DOHH2 (cell line): ENCODE results near the gene ZNF804B.

Experiments used
- H3F3A ChIP-seq: fragments of 200-600 bp; sonication (generic), shearing (Covaris generic); 2 replicates; pipeline ENCODE4 v1.6.0; 2016; ENCODE audit warnings: antibody characterized with exemption, mild to moderate bottlenecking; ENCODE audit not compliant: control insufficient read depth, insufficient read depth
- H3K27ac ChIP-seq: fragments of 200-600 bp; sonication (generic); 2 replicates; pipeline ENCODE4 v1.5.1; 2014; ENCODE audit warnings: low read depth, mild to moderate bottlenecking, low read length, moderate library complexity
- H3K27me3 ChIP-seq: fragments of 200-600 bp; sonication (generic); 2 replicates; pipeline ENCODE4 v1.6.1; 2014; ENCODE audit warnings: mild to moderate bottlenecking, low read length, mixed read lengths; ENCODE audit not compliant: control insufficient read depth
- H3K36me3 ChIP-seq: fragments of 200-600 bp; sonication (generic); 2 replicates; pipeline ENCODE4 v1.6.1; 2014; ENCODE audit warnings: mild to moderate bottlenecking, low read length, moderate library complexity, mixed read lengths; ENCODE audit not compliant: control insufficient read depth
- H3K4me1 ChIP-seq: fragments of 200-600 bp; sonication (generic); 2 replicates; pipeline ENCODE4 v1.6.1; 2014; ENCODE audit warnings: mild to moderate bottlenecking, low read length, mixed read lengths; ENCODE audit not compliant: control insufficient read depth
- H3K4me2 ChIP-seq: fragments of 200-600 bp; sonication (generic); 2 replicates; pipeline ENCODE4 v1.6.0; 2014; ENCODE audit warnings: mild to moderate bottlenecking, low read length, moderate library complexity
- H3K4me3 ChIP-seq: fragments of 200-600 bp; sonication (generic); 2 replicates; pipeline ENCODE4 v1.5.1; 2014; ENCODE audit warnings: mild to moderate bottlenecking, low read length, mixed read lengths
- H3K79me2 ChIP-seq: fragments of 200-600 bp; sonication (generic); 2 replicates; pipeline ENCODE4 v1.6.1; 2014; ENCODE audit warnings: mild to moderate bottlenecking, low read length, mixed read lengths; ENCODE audit not compliant: control insufficient read depth
- H3K9me2 ChIP-seq: fragments of 200-600 bp; sonication (generic); replicated peaks from 2 replicates; pipeline ENCODE4 v1.6.1; 2014; ENCODE audit warnings: mild to moderate bottlenecking, low read length, mixed read lengths; ENCODE audit not compliant: control insufficient read depth
- H3K9me3 ChIP-seq: fragments of 200-600 bp; sonication (generic); 2 replicates; pipeline ENCODE4 v1.6.1; 2014; ENCODE audit warnings: antibody characterized with exemption, low read length, mixed read lengths; ENCODE audit not compliant: control insufficient read depth, insufficient read depth
- H4K20me1 ChIP-seq: fragments of 200-600 bp; sonication (generic); 2 replicates; pipeline ENCODE4 v1.6.0; 2014; ENCODE audit warnings: low read depth, mild to moderate bottlenecking, antibody characterized with exemption, low read length, moderate library complexity; ENCODE audit not compliant: control insufficient read depth, insufficient read depth
- EZH2phosphoT487 ChIP-seq: fragments of 200-600 bp; sonication (generic); IDR thresholded peaks from 2 replicates; pipeline ENCODE4 v1.6.1; 2017; ENCODE audit warnings: borderline replicate concordance, mild to moderate bottlenecking, antibody characterized with exemption, low read length, moderate library complexity, mixed read lengths
- TF ChIP-seq, protein P1 (sequence below): fragments of 200-600 bp; sonication (generic); IDR thresholded peaks from one replicate; pipeline ENCODE4 v1.5.1; 2014; ENCODE audit warnings: antibody characterized with exemption, mild to moderate bottlenecking, low read depth, low read length; ENCODE audit not compliant: poor library complexity, severe bottlenecking

The ZNF804B gene

GRCh38 chr7:88915615-88916014, 156.1 kb downstream of the ZNF804B start:
- no peaks in the 10 kb centered on the region for H3K4me1 ChIP-seq
- no peaks in the 10 kb centered on the region for H3K27me3 ChIP-seq
- H3K27ac ChIP-seq, result no peak overlapping the region
- no peaks in the 10 kb centered on the region for H3F3A ChIP-seq
- no peaks in the 10 kb centered on the region for H3K79me2 ChIP-seq
- H3K36me3 ChIP-seq, result no peaks in the 10 kb centered on the region
- no peaks in the 10 kb centered on the region for H3K9me2 ChIP-seq
- no peak for TF ChIP-seq EZH2phosphoT487
- TF ChIP-seq, protein P1, sequence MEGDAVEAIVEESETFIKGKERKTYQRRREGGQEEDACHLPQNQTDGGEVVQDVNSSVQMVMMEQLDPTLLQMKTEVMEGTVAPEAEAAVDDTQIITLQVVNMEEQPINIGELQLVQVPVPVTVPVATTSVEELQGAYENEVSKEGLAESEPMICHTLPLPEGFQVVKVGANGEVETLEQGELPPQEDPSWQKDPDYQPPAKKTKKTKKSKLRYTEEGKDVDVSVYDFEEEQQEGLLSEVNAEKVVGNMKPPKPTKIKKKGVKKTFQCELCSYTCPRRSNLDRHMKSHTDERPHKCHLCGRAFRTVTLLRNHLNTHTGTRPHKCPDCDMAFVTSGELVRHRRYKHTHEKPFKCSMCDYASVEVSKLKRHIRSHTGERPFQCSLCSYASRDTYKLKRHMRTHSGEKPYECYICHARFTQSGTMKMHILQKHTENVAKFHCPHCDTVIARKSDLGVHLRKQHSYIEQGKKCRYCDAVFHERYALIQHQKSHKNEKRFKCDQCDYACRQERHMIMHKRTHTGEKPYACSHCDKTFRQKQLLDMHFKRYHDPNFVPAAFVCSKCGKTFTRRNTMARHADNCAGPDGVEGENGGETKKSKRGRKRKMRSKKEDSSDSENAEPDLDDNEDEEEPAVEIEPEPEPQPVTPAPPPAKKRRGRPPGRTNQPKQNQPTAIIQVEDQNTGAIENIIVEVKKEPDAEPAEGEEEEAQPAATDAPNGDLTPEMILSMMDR, result no peak
- no peak overlapping the region for H3K4me2 ChIP-seq
- H3K4me3 ChIP-seq, result no peak overlapping the region
- no peaks in the 10 kb centered on the region for H4K20me1 ChIP-seq
- H3K9me3 ChIP-seq, result no peaks in the 10 kb centered on the region

- no peaks in the 10 kb centered on the region for H4K20me1 ChIP-seq
- no peaks in the 10 kb centered on the region for H3K27me3 ChIP-seq
- H3F3A ChIP-seq, result no peaks in the 10 kb centered on the region
- no peak overlapping the region for H3K4me3 ChIP-seq
- H3K36me3 ChIP-seq, result no peaks in the 10 kb centered on the region
- TF ChIP-seq, protein P1, result no peak
- no peak for TF ChIP-seq EZH2phosphoT487
- no peaks in the 10 kb centered on the region for H3K9me2 ChIP-seq
- no peak overlapping the region for H3K4me2 ChIP-seq
- H3K9me3 ChIP-seq, result no peaks in the 10 kb centered on the region
- no peak overlapping the region for H3K27ac ChIP-seq
- no peaks in the 10 kb centered on the region for H3K79me2 ChIP-seq
- no peaks in the 10 kb centered on the region for H3K4me1 ChIP-seq
These were observed 160.1 kb downstream of the ZNF804B start for GRCh38 chr7:88919478-88920131.

DNA sequence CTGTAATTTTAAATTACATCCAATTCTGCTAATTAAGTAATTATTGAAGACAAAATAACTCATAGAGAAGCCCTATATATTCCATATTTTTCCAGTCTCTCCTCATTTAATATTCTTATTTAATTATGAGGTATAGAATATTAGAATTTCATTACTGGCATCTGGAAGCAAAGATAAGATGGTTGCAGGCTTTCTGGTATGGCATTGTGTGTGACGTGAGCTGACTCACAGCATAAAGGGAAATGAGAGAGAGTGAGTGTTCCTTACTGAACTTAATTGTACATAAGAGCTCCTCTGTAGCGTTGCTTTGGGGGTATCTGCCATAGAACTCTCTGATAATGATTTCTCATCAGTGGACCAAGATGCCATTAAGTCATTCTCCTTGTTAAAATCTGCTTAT, 163.4 kb downstream of the ZNF804B start:
- Histone ChIP-seq H3K27me3 (no peaks in the 10 kb centered on the region), H3K79me2 (no peaks in the 10 kb centered on the region), H3K4me2 (no peak overlapping the region), H3K9me3 (no peaks in the 10 kb centered on the region), H3K9me2 (no peaks in the 10 kb centered on the region), H4K20me1 (no peaks in the 10 kb centered on the region), H3K4me3 (no peak overlapping the region), H3K27ac (no peak overlapping the region), H3F3A (no peaks in the 10 kb centered on the region), H3K4me1 (no peaks in the 10 kb centered on the region), H3K36me3 (no peaks in the 10 kb centered on the region)
- no peak for TF ChIP-seq EZH2phosphoT487
- TF ChIP-seq, protein P1, result no peak
